Central memory CD4-positive, alpha-beta T cell (primary cell): ENCODE measurements around the gene TEDC1.
A peak's percentile ranks its signal among the peaks of the same experiment; 100 is the strongest.

ENCODE experiments used
- DNase-seq: peaks from one replicate; pipeline ENCODE4 v3.0.0; 2022

Gene TEDC1

GRCh38 chr14:105458571-105458970 is 32.5 kb upstream of the TEDC1 start:
- DNase-seq, result no peak

DNA sequence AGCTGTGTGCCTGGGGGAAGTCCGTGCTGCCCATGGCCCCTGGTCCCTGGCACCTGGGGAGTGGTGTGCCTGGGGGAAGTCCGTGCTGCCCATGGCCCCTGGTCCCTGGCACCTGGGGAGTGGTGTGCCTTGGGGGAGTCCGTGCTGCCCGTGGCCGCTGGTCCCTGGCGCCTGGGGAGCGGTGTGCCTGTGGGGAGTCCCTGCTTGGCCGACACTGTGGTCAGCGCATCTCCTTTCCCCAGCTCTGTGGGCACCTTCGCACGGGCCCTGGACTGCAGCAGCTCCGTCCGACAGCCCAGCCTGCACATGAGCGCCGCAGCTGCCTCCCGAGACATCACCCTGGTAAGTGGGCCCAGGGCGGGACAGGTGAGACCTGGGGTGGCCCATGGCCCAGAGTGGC is 30.9 kb upstream of the TEDC1 start:
- DNase-seq, result no peak

GRCh38 chr14:105460616-105461015 is 30.4 kb upstream of the TEDC1 start:
- no peak for DNase-seq

GRCh38 chr14:105461903-105462302 is 29.1 kb upstream of the TEDC1 start:
- DNase-seq, result no peak

- no peak for DNase-seq
These were observed 26.5 kb upstream of the TEDC1 start for GRCh38 chr14:105464501-105464900.

GRCh38 chr14:105465209-105466031 is 25.6 kb upstream of the TEDC1 start:
- no peak for DNase-seq

- no peak for DNase-seq
These were observed 24.4 kb upstream of the TEDC1 start for GRCh38 chr14:105466531-105467248.

DNA sequence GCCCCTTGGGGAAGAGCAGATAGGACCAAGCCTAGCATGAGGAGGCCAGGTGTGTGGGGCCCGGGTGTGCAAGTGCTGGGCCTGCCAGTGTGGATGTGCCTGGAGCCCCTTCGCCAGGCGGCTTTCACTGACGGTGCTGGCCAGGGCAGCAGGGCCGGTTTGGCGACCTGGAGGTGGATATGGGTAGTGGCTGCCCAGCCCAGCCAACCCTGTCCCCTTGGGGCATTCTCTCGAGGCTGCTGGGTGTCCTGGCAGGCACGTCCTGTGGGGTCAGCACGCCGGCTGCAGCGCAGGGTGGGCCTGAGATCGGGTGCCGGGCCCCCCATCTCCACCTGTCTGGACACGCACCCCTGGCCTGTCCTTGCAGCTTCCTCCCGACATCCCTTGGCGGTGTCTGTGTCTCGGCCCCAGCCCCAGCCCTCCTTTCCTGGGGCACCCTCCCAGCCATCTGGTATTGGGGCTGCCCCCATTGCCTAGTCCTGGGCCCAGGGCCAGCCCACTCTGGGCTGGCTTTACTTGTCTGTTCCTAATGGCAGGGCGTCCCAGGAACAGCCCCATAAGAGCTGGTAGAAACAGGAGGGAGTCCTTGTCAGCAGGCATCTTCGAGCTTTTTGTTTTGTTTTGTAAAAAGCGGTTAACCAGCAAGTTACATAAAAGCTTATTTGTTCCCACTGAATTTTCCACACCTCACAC is 23.7 kb upstream of the TEDC1 start:
- no peak for DNase-seq

- DNase-seq, result no peak
These were observed 23.0 kb upstream of the TEDC1 start for GRCh38 chr14:105467942-105468471.

GRCh38 chr14:105468621-105469241 is 22.3 kb upstream of the TEDC1 start:
- DNase-seq, result no peak

DNA sequence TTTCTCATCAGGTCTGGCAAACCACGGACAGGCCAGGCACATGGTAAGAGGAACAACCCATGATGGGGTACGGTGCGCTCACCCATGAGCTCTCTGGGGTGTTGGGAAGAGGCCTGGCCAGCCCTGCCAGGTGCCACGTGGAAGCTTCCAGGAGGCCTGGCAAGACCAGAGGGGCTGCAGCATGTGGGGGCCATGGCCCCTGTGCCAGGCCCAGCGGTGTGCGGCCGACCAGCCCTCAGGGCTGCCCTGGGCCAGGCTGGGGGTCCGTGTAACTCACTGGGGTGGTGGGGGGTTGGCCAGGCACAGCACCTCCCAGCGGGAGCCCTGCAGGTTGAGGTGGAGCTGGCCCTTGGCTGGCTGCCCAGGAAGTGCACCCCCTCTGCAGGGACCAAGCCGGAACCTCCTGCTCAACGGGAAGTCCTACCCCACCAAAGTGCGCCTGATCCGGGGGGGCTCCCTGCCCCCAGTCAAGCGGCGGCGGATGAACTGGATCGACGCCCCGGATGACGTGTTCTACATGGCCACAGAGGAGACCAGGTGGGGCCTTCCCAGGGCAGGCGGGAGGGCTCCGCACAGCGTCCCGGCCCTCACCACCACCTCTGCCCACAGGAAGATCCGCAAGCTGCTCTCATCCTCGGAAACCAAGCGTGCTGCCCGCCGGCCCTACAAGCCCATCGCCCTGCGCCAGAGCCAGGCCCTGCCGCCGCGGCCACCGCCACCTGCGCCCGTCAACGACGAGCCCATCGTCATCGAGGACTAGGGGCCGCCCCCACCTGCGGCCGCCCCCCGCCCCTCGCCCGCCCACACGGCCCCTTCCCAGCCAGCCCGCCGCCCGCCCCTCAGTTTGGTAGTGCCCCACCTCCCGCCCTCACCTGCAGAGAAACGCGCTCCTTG is 21.3 kb upstream of the TEDC1 start:
- DNase-seq, result no peak

DNA sequence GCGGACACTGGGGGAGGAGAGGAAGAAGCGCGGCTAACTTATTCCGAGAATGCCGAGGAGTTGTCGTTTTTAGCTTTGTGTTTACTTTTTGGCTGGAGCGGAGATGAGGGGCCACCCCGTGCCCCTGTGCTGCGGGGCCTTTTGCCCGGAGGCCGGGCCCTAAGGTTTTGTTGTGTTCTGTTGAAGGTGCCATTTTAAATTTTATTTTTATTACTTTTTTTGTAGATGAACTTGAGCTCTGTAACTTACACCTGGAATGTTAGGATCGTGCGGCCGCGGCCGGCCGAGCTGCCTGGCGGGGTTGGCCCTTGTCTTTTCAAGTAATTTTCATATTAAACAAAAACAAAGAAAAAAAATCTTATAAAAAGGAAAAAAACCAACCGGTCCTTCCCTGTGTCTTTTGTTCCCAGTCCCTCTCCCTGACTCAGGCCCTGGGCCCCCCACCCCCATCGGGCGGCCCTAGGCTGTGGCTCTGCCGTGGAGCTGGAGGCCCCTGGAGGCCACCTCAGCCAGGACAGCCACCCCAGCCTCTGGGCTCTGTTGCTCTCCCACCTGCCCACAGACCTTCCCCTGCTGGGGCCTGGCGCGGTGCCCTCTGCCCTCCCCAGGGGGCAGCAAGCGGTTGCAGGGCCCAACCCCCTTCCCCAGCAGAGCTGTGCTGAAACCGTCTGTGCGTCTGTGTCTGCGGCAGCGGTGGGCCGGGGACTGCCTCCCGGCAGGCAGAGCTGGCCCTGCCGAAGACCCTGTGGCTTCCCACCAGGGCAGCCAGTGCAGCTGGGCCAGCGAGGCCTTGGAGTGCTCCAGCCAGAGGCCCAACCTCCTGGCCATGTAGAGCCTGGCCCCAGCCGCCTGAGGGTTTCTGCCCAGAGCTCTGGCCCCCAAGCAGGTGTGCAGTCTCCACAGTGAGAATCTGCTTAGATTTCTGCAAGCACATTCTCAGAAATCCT is 20.4 kb upstream of the TEDC1 start:
- no peak for DNase-seq

GRCh38 chr14:105471297-105471821 is 19.7 kb upstream of the TEDC1 start:
- no peak for DNase-seq

DNA sequence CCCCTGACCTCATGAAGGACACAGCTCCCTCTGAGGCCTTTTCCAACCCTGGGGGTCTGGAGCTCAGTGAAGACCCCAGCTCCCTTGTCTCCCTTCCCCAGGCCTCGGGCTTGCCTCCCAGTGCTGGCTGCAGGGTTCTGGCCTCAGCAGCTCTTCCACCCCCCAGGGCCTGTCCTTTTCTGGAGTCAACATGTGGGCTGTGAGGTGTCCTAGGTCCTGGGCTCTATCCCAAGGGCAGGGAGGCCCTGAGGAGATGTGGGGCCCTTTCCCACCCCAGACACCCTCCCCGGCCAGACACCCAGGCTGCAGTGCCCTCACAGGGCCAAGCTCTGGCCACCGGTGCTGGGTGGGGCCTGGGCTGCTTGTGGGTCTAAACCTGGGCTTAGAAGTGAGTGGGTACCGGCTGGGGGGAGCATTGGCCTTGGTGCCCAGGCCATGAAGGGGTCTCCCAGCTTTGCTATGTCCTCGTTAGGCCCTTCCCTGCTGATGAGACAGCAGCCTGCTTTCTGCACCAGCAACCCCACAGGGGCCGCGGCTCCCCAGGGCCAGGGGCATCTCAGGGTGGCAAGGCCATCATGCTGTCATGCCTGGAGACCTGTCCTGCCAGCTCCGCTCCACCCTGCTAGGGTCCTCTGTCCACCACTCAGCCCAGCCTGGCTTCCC is 19.1 kb upstream of the TEDC1 start:
- no peak for DNase-seq

- no peak for DNase-seq
These were observed 18.5 kb upstream of the TEDC1 start for GRCh38 chr14:105472486-105472991.

GRCh38 chr14:105473033-105473676 is 17.9 kb upstream of the TEDC1 start:
- DNase-seq, result no peak

GRCh38 chr14:105473677-105474482 is 17.2 kb upstream of the TEDC1 start:
- DNase-seq, result peak; percentile 70
